Mesothelial cell of epicardium (in vitro differentiated cells): Measurements from ENCODE around the gene SLC35C1. TPM values are rescaled to one million over a fixed set of nuclear protein-coding genes. Genes with fewer than 3 reads are reported as not detected.
"Not testable (repeated sequence)": the region's sequence is repeated elsewhere in the genome, so short reads cannot be mapped to it uniquely, and the experiment has no call there.

ENCODE experiments used
- DNase-seq, 2 experiments: peaks; one replicate each; pipeline ENCODE4 v3.0.0; 2021; ENCODE audit warnings: low spot score in 2 of 2; ENCODE audit not compliant: unreplicated experiment in 2 of 2
- H3K27ac Mint-ChIP-seq: 2 replicates; pipeline ENCODE4 v1.8.0; 2021; ENCODE audit warnings: mixed read lengths
- H3K27me3 Mint-ChIP-seq: 2 replicates; pipeline ENCODE4 v1.8.0; 2021; ENCODE audit warnings: low read depth, mixed read lengths
- H3K36me3 Mint-ChIP-seq: 2 replicates; pipeline ENCODE4 v1.8.0; 2021; ENCODE audit warnings: mixed read lengths
- H3K4me1 Mint-ChIP-seq: 2 replicates; pipeline ENCODE4 v1.8.0; 2021; ENCODE audit warnings: mixed read lengths
- H3K4me3 Mint-ChIP-seq: 2 replicates; pipeline ENCODE4 v1.8.0; 2021; ENCODE audit warnings: mild to moderate bottlenecking, moderate library complexity, mixed read lengths
- H3K9me3 Mint-ChIP-seq: 2 replicates; pipeline ENCODE4 v1.8.0; 2021; ENCODE audit warnings: mixed read lengths
- CTCF ChIP-seq: fragments of 200-600 bp; sonication (generic); IDR thresholded peaks from one replicate; pipeline ENCODE4 v1.5.0; 2021; ENCODE audit warnings: antibody characterized with exemption; ENCODE audit not compliant: unreplicated experiment
- total RNA-seq: library from RNA; stranded (reverse); gene quantifications from 3 replicates; pipeline ENCODE4 v1.2.1, GENCODE V29; 2021

Gene SLC35C1
- total RNA-seq, 1 donor from 2014 or later, result 14.5 TPM

- TF ChIP-seq CTCF, result no peak
- Mint-ChIP-seq H3K36me3 (no peaks in the 10 kb centered on the region), H3K27ac (peak overlapping the region; percentile 47), H3K4me3 (no peak overlapping the region), H3K9me3 (peaks cover 4% of the 10 kb centered on the region), H3K27me3 (no peaks in the 10 kb centered on the region), H3K4me1 (peaks cover 5% of the 10 kb centered on the region)
- DNase-seq, result no peak
These were observed 11.7 kb downstream of the SLC35C1 start for GRCh38 chr11:45816614-45817013.

GRCh38 chr11:45817191-45817590, 12.2 kb downstream of the SLC35C1 start:
- no peaks in the 10 kb centered on the region for H3K36me3 Mint-ChIP-seq
- no peak for TF ChIP-seq CTCF
- no peak overlapping the region for H3K4me3 Mint-ChIP-seq
- no peak overlapping the region for H3K27ac Mint-ChIP-seq
- no peaks in the 10 kb centered on the region for H3K27me3 Mint-ChIP-seq
- H3K9me3 Mint-ChIP-seq, result peaks cover 4% of the 10 kb centered on the region
- peaks cover 5% of the 10 kb centered on the region for H3K4me1 Mint-ChIP-seq
- DNase-seq, result no peak

- no peak for TF ChIP-seq CTCF
- Mint-ChIP-seq H3K4me1 (peaks cover 16% of the 10 kb centered on the region), H3K4me3 (no peak overlapping the region), H3K36me3 (no peaks in the 10 kb centered on the region), H3K27ac (no peak overlapping the region), H3K9me3 (peaks cover 4% of the 10 kb centered on the region), H3K27me3 (no peaks in the 10 kb centered on the region)
- DNase-seq, result no peak
These were observed 14.1 kb downstream of the SLC35C1 start for GRCh38 chr11:45818961-45819605.

GRCh38 chr11:45820211-45820857, 15.4 kb downstream of the SLC35C1 start:
- DNase-seq, result no peak
- Mint-ChIP-seq H3K27me3 (no peaks in the 10 kb centered on the region), H3K4me3 (no peak overlapping the region), H3K4me1 (peaks cover 17% of the 10 kb centered on the region), H3K27ac (peak overlapping the region; percentile 7), H3K9me3 (peaks cover 4% of the 10 kb centered on the region), H3K36me3 (no peaks in the 10 kb centered on the region)
- TF ChIP-seq CTCF, result no peak

GRCh38 chr11:45826492-45826891, 21.5 kb downstream of the SLC35C1 start:
- not testable (repeated sequence) for H3K27me3 Mint-ChIP-seq, H3K36me3 Mint-ChIP-seq, H3K27ac Mint-ChIP-seq, DNase-seq, H3K4me3 Mint-ChIP-seq, H3K9me3 Mint-ChIP-seq
- H3K4me1 Mint-ChIP-seq, result peaks cover 17% of the 10 kb centered on the region

- Mint-ChIP-seq H3K36me3 (no peaks in the 10 kb centered on the region), H3K9me3 (no peaks in the 10 kb centered on the region)
These were observed 22.2 kb downstream of the SLC35C1 start for GRCh38 chr11:45827123-45827522.

More at GRCh38 chr11:45827123-45827522, 22.2 kb downstream of the SLC35C1 start:
- H3K4me3 Mint-ChIP-seq, result no peak overlapping the region
- H3K4me1 Mint-ChIP-seq, result peaks cover 17% of the 10 kb centered on the region
- H3K27ac Mint-ChIP-seq, result no peak overlapping the region
- DNase-seq, result no peak
- H3K27me3 Mint-ChIP-seq, result no peaks in the 10 kb centered on the region
- no peak for TF ChIP-seq CTCF
